Muscle layer of duodenum (tissue), 2 donors: ENCODE measurements around the gene SLC13A2.

Source experiments
- H3K27ac ChIP-seq: one replicate; pipeline ENCODE4 v1.7.0; 2013; ENCODE audit warnings: mild to moderate bottlenecking, low read length
- H3K27me3 ChIP-seq: one replicate; pipeline ENCODE4 v1.7.0; 2013; ENCODE audit warnings: low read depth, mild to moderate bottlenecking, control low read depth, low read length
- H3K36me3 ChIP-seq, 2 donors: one replicate each; pipeline ENCODE4 v1.7.0; 2013; ENCODE audit warnings: low read length in 2 of 2, control low read depth in 1 of 2, mild to moderate bottlenecking in 1 of 2; ENCODE audit not compliant: insufficient read depth in 2 of 2, control insufficient read depth in 1 of 2
- H3K4me1 ChIP-seq, 2 donors: one replicate each; pipeline ENCODE4 v1.7.0; 2013; ENCODE audit warnings: low read length in 2 of 2, mild to moderate bottlenecking in 2 of 2, control low read depth in 1 of 2, moderate library complexity in 1 of 2; ENCODE audit not compliant: insufficient read depth in 2 of 2, control insufficient read depth in 1 of 2
- H3K4me3 ChIP-seq, 2 donors: one replicate each; pipeline ENCODE4 v1.7.0; 2013; ENCODE audit warnings: low read length in 2 of 2, low read depth in 1 of 2, mild to moderate bottlenecking in 1 of 2
- H3K9me3 ChIP-seq, 2 donors: one replicate each; pipeline ENCODE4 v1.7.0; 2013; ENCODE audit warnings: low read length in 2 of 2, control low read depth in 1 of 2, mild to moderate bottlenecking in 1 of 2; ENCODE audit not compliant: control insufficient read depth in 1 of 2
- donor health status: healthy.

The SLC13A2 gene

DNA sequence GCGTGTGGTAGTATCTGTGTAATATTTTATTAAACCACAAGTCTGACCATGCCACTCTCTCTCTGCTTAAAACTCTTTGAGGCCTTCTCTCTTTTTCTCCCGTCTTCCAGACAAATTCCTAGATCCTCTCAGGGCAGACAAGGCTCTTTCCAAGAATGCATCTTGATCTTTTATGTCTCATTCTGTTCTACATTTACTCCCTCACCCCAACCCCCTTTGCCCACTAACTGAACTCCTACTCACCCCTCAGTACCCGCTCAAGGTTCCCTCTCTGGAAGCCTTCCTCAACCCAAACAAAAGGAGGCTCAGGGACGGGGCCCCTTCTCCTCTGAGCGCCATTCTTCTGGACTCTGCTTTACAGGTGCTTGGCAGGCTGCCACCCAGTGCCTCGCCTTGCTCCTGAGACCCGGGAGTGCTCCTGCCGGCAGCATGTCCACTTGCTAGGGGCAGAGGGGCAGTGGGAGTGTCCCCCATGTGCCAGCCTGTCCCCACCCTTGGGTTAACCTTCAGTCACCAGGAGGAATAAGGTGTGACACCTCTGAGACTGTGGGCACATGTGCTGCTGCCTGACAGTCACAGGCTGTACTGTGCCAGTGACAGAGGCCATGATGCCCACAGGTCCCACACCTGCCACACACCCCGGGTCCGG lies 9.2 kb downstream of the SLC13A2 start:
- Histone ChIP-seq H3K36me3 (no peaks in the 10 kb centered on the region), H3K4me1 (no peaks in the 10 kb centered on the region), H3K4me3 (no peak overlapping the region), H3K27ac (no peak overlapping the region), H3K9me3 (no peaks in the 10 kb centered on the region), H3K27me3 (no peaks in the 10 kb centered on the region)

DNA sequence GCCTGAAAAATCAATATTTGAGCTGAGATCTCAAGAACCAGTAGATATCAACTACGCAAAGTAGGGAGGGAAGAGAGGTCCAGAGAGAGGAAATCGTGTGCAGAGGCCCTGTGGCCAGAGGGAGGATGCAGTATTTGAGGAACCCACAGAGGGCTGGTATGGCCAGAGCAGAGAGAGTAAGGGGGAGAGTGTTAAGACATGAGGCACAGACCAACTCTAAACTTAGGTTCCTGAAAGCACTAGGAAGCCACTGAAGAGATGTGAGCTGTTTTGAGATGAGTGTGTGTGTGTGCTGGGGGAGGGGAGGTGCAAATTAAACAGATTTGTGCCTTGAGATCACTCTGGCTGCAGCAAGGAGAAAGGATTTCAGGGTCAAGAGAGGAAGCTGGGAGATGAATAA lies 10.9 kb downstream of the SLC13A2 start:
- Histone ChIP-seq H3K4me3 (no peak overlapping the region), H3K27me3 (no peaks in the 10 kb centered on the region), H3K4me1 (no peaks in the 10 kb centered on the region), H3K36me3 (no peaks in the 10 kb centered on the region), H3K27ac (no peak overlapping the region), H3K9me3 (no peaks in the 10 kb centered on the region)

DNA sequence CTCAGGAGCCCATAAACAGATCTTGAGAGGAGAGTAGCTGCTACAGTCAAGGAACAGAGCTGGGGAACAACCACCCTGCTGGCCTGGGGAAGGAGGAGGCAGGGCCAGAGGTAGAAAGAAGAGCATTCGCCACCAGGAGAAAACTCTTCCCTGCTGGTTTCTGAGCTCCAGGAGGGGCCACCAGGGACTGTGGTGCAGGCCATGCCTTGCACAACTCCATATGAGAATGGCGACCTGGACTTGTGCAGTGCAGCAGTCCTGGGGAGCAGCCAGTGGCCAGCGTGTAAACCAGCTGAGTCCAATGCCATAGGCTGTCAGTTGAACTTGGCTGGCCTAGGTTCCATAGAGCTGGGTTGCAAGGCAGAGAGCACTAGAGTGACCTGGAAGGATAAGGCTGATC lies 11.6 kb downstream of the SLC13A2 start:
- Histone ChIP-seq H3K4me1 (no peaks in the 10 kb centered on the region), H3K36me3 (no peaks in the 10 kb centered on the region), H3K9me3 (no peaks in the 10 kb centered on the region)

DNA sequence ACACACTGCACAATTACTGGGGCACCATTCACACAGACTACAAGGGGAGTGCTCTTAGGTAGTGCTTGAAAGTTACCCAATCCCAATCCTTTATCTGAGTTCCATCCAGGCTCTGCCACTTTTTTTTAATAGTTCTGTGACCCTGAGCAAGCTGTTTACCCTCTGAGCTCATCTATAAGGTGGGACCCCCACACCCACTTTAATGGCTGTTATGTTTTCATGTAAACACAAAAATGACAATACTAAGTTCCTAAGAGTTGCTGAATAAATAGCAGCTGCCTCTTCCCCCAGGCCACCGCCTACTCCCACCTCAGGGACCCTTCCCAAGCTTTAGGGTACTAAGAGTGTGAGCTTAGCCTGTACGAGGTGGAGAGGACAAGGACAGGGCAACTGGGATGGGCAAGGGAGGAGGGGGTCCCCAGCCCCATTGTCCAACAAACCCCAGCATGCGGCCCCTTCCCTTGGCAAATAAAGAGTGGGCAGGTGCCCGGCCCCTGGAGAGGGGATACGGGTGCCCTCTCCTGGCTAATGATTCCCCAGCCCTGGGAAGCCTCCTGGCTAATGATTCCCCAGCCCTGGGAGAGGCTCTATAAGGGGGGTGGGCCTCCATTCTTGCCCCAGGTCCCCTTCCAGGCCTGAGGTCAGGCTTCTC lies 14.6 kb downstream of the SLC13A2 start:
- no peaks in the 10 kb centered on the region for H3K4me1 ChIP-seq
- H3K9me3 ChIP-seq: no peaks in the 10 kb centered on the region
- H3K36me3 ChIP-seq: no peaks in the 10 kb centered on the region
- H3K27ac ChIP-seq: no peak overlapping the region
- no peak overlapping the region for H3K4me3 ChIP-seq
- no peaks in the 10 kb centered on the region for H3K27me3 ChIP-seq

More for the DNA sequence above, 11.6 kb downstream of the SLC13A2 start:
- Histone ChIP-seq H3K4me3 (no peak overlapping the region), H3K27ac (no peak overlapping the region), H3K27me3 (no peaks in the 10 kb centered on the region)

DNA sequence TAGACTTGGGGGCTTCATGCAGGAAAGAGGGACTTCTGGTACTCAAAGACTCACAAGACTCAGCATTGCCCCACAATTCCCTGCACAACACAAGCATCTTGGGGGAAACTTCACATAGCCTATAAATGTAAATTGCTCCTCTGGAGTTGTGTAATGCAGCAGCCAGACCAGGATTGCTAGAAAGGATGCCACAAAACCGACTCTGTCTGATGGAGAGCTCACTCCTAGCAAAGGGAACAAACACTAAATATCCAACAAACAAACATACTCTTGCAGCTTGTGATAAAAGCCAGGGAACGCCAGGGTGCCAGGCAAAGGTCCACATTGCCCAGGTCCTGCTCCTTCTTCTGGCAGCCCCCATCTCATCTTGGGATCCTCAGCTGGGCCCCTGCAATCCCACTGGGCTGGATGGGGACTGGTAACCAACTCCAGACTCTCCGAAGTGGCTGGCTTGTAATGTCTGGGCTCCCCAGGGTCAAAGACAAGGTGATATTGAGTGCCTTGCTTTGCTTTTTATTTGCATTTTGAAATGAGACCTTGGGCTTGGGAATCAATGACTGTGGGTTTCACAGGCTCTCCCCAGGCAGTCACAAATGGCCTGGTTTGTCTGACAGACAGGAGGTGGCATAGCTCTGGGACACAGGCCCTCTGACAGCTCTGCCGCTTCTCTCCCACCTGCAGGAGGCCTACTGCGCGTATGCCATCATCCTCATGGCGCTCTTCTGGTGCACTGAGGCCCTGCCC lies 15.3 kb downstream of the SLC13A2 start:
- no peaks in the 10 kb centered on the region for H3K9me3 ChIP-seq
- H3K36me3 ChIP-seq: no peaks in the 10 kb centered on the region
- H3K27me3 ChIP-seq: no peaks in the 10 kb centered on the region
- no peak overlapping the region for H3K27ac ChIP-seq
- H3K4me3 ChIP-seq: no peak overlapping the region
- H3K4me1 ChIP-seq: no peaks in the 10 kb centered on the region

DNA sequence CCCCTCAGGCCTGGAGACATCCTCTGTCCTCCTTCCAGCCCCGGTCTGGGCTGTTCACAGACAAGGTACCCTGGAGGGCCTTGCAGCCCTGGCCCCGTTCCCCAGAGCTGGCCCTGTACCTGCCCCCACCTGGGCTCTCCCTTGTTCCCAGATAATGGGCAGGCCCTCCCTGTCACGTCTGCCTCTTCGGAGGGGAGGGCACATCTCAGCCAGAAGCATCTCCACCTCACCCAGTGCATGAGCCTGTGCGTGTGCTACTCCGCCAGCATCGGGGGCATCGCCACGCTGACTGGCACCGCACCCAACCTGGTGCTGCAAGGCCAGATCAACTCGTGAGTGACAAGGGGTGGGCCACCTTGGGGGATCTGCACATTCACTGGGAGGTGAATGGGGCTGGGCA lies 17.8 kb downstream of the SLC13A2 start:
- H3K27me3 ChIP-seq: no peaks in the 10 kb centered on the region
- H3K4me3 ChIP-seq: no peak overlapping the region
- no peaks in the 10 kb centered on the region for H3K4me1 ChIP-seq
- H3K27ac ChIP-seq: no peak overlapping the region
- no peaks in the 10 kb centered on the region for H3K9me3 ChIP-seq
- H3K36me3 ChIP-seq: no peaks in the 10 kb centered on the region

DNA sequence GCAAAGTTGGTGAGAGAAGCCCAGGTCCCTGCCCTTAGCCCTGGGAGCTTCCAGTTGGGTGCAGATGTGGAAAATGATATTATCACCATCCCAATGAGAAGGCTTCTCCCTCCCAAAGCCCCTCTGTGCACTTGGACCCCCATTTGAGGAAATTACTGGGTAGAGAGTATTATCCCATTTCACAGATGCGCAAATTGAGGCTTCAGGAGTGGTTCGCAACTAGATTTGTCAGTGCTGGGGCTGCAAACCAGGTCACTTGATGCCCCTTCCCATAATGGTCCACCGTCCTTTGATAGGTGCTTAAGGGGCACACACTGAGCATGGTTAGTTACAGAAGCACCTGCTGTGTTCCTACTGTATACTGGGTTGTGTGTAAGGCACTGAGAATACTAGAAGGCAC lies 18.4 kb downstream of the SLC13A2 start:
- Histone ChIP-seq H3K4me1 (no peaks in the 10 kb centered on the region), H3K27me3 (no peaks in the 10 kb centered on the region), H3K27ac (no peak overlapping the region), H3K4me3 (no peak overlapping the region), H3K36me3 (no peaks in the 10 kb centered on the region), H3K9me3 (no peaks in the 10 kb centered on the region)

DNA sequence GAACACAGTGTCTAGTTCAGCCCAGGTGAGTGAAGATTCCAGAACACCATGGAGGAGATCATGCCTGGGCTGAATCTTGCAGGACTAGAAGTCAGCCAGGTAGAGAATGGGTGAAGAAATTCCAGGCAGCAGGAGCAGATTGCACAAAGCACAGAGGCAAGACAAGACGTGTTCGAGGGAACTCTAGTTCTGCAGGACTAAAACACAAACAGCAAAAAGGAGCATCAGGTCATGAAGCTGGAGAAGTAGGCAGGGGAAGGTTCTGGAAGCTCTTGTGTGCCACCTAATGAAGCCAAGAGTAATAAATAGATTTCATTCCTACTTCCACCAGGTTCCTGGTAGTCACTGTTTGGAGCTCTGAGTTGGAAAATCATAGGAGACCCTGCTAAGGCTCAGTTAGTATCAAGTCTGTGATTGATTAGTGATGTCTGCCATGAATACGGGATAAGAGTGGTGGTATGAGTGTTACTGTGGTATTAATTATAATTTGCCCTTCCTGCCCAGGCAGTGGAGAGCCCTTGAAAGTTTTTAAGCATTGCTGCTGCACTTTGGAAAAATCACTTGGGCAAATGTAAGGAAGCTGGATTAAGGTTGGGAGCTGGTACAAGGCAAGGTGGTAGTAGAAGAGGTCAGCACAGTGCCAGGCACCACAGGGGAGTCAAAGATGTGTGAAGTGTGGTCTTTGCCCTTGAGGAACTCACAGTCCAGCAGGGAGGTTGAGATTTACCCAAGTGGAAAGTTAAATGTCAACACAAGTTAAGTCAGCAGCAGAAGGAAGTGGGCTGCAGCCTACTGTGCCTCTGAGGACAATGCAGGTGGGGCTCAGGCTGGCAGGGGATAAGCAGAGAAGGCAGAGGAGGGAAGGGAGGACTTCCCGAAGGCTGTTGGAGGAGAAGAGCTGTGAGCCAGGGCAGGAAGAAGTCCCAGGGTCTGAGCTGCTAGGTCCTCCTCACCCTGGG lies 19.2 kb downstream of the SLC13A2 start:
- Histone ChIP-seq H3K4me3 (no peak overlapping the region), H3K27ac (no peak overlapping the region), H3K36me3 (no peaks in the 10 kb centered on the region), H3K4me1 (no peaks in the 10 kb centered on the region), H3K9me3 (no peaks in the 10 kb centered on the region), H3K27me3 (no peaks in the 10 kb centered on the region)

DNA sequence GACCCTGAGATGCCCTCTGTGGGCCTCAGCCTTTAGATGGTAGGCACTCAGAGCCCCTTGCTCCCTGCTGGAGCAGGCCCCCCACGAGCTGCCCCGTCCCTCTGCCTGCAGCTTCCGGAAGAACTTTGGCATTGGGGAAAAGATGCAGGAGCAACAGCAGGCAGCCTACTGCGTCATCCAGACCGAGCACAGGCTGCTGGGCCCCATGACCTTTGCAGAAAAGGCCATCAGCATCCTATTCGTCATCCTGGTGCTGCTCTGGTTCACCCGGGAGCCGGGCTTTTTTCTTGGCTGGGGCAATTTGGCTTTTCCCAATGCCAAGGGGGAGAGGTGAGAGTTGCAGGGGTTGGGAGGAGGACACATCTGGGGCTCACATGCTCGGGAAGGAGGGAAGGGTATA lies 20.0 kb downstream of the SLC13A2 start:
- no peak overlapping the region for H3K27ac ChIP-seq
- no peaks in the 10 kb centered on the region for H3K4me1 ChIP-seq
- no peak overlapping the region for H3K4me3 ChIP-seq
- H3K9me3 ChIP-seq: no peaks in the 10 kb centered on the region
- no peaks in the 10 kb centered on the region for H3K27me3 ChIP-seq
- no peaks in the 10 kb centered on the region for H3K36me3 ChIP-seq

DNA sequence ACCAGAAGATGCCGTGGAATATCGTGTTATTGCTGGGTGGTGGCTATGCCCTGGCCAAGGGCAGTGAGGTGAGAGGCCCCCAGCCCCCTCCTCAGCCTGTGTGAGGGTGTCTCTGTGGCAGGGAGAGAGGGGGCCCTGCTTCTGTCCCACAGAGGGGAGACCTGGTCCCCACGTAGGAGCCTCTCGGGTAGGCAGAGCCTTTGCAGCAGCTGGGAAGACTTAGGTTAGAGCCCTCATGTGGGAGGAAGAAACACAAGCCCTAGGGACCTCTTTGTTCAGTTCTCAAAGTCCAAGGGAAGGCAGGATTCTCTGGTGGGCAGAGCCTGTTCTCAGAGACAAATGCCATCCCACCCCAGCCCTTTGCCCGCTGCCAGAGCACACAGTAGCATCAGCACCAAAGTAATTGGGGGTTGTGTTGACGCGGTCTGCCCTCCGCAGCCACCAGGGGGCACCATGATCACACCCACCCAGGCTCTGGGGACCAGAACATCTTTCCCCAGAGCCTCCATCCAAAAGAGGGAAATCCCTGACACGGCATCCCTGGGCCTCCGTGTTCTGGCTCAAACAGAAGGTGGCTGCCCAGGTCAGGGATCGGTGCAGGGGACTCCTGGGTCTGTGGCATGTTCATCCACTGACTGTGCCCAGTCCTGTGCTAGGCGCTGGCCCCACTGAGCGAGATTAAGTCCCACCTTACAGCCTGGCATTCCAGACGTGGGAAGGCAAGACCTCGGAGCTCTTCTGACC lies 21.2 kb downstream of the SLC13A2 start:
- H3K27ac ChIP-seq: no peak overlapping the region
- no peaks in the 10 kb centered on the region for H3K9me3 ChIP-seq
- H3K27me3 ChIP-seq: no peaks in the 10 kb centered on the region
- H3K36me3 ChIP-seq: no peaks in the 10 kb centered on the region
- H3K4me3 ChIP-seq: no peak overlapping the region
- H3K4me1 ChIP-seq: no peaks in the 10 kb centered on the region
